ENCODE data around the gene PLCG2.

PLCG2 gene

GRCh38 chr16:81765111-81765919 is 13.8 kb upstream of the PLCG2 start:
- H3K27me3 Mint-ChIP-seq: peaks cover 5% of the 10 kb centered on the region
- no peaks in the 10 kb centered on the region for H3K9me3 Mint-ChIP-seq
- no peak overlapping the region for H3K4me3 Mint-ChIP-seq
- H3K4me1 Mint-ChIP-seq (ENCODE audit: low read depth): peaks cover 29% of the 10 kb centered on the region
- intact Hi-C loops (cut with micrococcal nuclease): no loop called here
- no peaks in the 10 kb centered on the region for H3K36me3 Mint-ChIP-seq (ENCODE audit: low read depth)
- peak overlapping the region; percentile 1 for H3K27ac Mint-ChIP-seq

- Mint-ChIP-seq H3K9me3 (no peaks in the 10 kb centered on the region), H3K27me3 (peaks cover 5% of the 10 kb centered on the region), H3K4me3 (no peak overlapping the region), H3K27ac (peak overlapping the region; percentile 65), H3K4me1 (ENCODE audit: low read depth) (peaks cover 30% of the 10 kb centered on the region), H3K36me3 (ENCODE audit: low read depth) (no peaks in the 10 kb centered on the region)
- intact Hi-C loops (cut with micrococcal nuclease): no loop called here
Observed at GRCh38 chr16:81765969-81766368, 13.1 kb upstream of the PLCG2 start.

DNA sequence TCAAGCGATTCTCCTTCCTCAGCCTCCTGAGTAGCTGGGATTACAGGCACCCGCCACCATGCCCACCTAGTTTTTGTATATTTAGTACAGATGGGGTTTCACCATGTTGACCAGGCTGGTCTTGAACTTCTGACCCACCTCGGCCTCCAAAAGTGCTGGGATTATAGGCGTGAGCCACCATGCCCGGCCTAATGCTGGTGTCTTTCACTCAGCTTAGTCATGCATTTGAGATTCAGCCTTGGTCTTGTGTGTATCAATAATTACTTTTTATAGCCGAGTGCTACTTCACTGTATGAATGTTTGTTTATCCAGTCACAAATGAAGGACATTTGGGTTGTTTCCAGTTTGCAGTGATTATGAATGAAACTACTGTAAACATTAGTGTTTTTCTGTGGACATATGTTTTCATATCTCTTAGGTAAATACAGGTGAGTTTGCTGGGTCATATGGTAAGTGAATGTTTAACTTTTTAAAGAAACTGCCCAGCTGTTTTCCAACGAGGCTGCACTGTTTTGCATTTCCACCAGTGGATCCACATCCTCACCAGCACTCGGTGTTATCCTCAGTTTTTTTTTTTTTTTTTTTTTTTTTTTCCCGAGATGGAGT is 11.0 kb upstream of the PLCG2 start:
- no peak overlapping the region for H3K4me3 Mint-ChIP-seq
- H3K4me1 Mint-ChIP-seq (ENCODE audit: low read depth): peaks cover 34% of the 10 kb centered on the region
- intact Hi-C loops (cut with micrococcal nuclease): no loop called here
- no peak overlapping the region for H3K27ac Mint-ChIP-seq
- H3K27me3 Mint-ChIP-seq: peaks cover 5% of the 10 kb centered on the region
- H3K9me3 Mint-ChIP-seq: no peaks in the 10 kb centered on the region
- H3K36me3 Mint-ChIP-seq (ENCODE audit: low read depth): no peaks in the 10 kb centered on the region

DNA sequence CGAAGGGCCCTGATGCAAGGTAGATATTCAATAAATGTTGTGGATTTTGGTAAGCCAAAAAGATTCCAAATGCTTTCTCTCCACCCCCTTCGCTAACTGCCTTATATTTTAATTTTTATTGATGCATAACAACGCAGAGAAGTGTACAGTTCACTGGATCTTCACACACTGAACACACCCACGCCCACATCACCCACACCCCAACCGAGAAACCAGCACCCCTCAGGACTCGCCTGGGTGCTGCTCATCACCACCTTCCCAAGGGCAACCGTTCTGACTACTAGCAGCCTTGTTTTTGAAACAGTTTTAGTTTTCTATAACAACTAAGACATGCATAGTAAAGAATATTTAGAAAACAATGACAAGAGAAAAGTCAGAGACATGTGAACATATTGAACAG is 9.1 kb upstream of the PLCG2 start:
- Mint-ChIP-seq H3K4me3 (no peak overlapping the region), H3K4me1 (ENCODE audit: low read depth) (peaks cover 38% of the 10 kb centered on the region), H3K27me3 (peaks cover 2% of the 10 kb centered on the region), H3K27ac (no peak overlapping the region), H3K36me3 (ENCODE audit: low read depth) (no peaks in the 10 kb centered on the region), H3K9me3 (no peaks in the 10 kb centered on the region)
- intact Hi-C loops (cut with micrococcal nuclease): no loop called here

- Mint-ChIP-seq H3K27me3 (peaks cover 5% of the 10 kb centered on the region), H3K4me1 (ENCODE audit: low read depth) (peaks cover 21% of the 10 kb centered on the region), H3K9me3 (no peaks in the 10 kb centered on the region), H3K27ac (peak overlapping the region; percentile 71), H3K4me3 (no peak overlapping the region), H3K36me3 (ENCODE audit: low read depth) (peaks cover under 1% of the 10 kb centered on the region)
- intact Hi-C loops (cut with micrococcal nuclease): no loop called here
Observed at GRCh38 chr16:81774348-81774747, 4.7 kb upstream of the PLCG2 start.

- H3K27ac Mint-ChIP-seq: no peak overlapping the region
- peaks cover 9% of the 10 kb centered on the region for H3K36me3 Mint-ChIP-seq (ENCODE audit: low read depth)
- H3K27me3 Mint-ChIP-seq: peaks cover 5% of the 10 kb centered on the region
- intact Hi-C loops (cut with micrococcal nuclease): no loop called here
- H3K9me3 Mint-ChIP-seq: no peaks in the 10 kb centered on the region
- no peak overlapping the region for H3K4me3 Mint-ChIP-seq
- H3K4me1 Mint-ChIP-seq (ENCODE audit: low read depth): peaks cover 32% of the 10 kb centered on the region
Observed at GRCh38 chr16:81775570-81775969, 3.5 kb upstream of the PLCG2 start.

- Mint-ChIP-seq H3K4me3 (peak overlapping the region; percentile 77), H3K4me1 (ENCODE audit: low read depth) (peaks cover 51% of the 10 kb centered on the region), H3K36me3 (ENCODE audit: low read depth) (peaks cover 30% of the 10 kb centered on the region), H3K27me3 (peaks cover 5% of the 10 kb centered on the region), H3K9me3 (no peaks in the 10 kb centered on the region), H3K27ac (peak overlapping the region; percentile 72)
- intact Hi-C loops (cut with micrococcal nuclease): no loop called here
Observed at GRCh38 chr16:81778231-81778630, 860 bp upstream of the PLCG2 start.

DNA sequence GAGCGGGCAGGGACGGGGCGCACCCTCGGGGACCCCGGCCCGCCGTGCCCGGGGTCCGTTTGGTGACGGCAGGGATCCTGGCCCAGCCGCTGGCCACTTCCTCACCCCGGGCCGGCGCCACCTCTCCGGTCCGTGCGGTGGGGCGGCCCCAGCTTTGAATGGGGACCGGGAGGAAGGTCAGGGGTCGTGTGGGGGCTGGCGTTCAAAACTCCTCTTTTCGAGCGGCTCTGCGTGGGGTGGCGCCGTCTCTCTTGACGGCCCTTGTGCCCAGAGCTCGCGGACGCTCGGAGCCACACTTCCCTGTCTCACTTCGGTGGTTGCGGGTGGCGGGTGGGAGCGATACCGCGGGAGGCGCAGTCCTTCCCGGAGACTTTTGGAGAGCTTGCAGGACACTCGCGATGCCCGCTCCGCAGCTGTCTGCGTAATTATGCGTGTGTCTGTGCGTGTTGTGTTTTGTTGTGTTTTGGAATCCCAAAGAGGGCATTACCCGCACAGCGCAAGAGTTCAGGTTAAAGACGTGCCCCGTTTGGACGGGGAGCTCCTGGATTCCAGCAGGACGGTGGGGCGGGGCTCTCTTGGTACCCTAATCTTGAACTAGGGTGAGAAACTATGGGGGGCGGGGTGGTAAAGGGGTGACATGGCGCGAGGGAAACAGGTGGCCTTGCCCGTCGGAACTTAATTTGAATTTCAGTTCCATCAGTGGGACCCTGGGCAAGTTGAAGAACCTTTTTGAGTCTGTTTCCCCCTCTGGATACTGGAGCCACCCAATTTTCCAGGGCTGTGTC is 637 bp downstream of the PLCG2 start:
- Mint-ChIP-seq H3K27ac (peak overlapping the region; percentile 86), H3K9me3 (no peaks in the 10 kb centered on the region), H3K27me3 (peaks cover 5% of the 10 kb centered on the region), H3K4me3 (peak overlapping the region; percentile 95), H3K36me3 (ENCODE audit: low read depth) (peaks cover 37% of the 10 kb centered on the region), H3K4me1 (ENCODE audit: low read depth) (peaks cover 58% of the 10 kb centered on the region)
- intact Hi-C loops (cut with micrococcal nuclease): loop anchor here (5.0 kb wide), 2 partner anchors 37 to 93 kb away; no protein-coding TSS in a partner anchor

- Mint-ChIP-seq H3K27ac (peak overlapping the region; percentile 86), H3K36me3 (ENCODE audit: low read depth) (peaks cover 44% of the 10 kb centered on the region), H3K27me3 (peaks cover 5% of the 10 kb centered on the region), H3K4me3 (peak overlapping the region; percentile 95), H3K4me1 (ENCODE audit: low read depth) (peaks cover 65% of the 10 kb centered on the region), H3K9me3 (no peaks in the 10 kb centered on the region)
- intact Hi-C loops (cut with micrococcal nuclease): loop anchor here (5.0 kb wide), 2 partner anchors 38 to 92 kb away; no protein-coding TSS in a partner anchor
Observed at GRCh38 chr16:81780350-81780749, 1.3 kb downstream of the PLCG2 start.

DNA sequence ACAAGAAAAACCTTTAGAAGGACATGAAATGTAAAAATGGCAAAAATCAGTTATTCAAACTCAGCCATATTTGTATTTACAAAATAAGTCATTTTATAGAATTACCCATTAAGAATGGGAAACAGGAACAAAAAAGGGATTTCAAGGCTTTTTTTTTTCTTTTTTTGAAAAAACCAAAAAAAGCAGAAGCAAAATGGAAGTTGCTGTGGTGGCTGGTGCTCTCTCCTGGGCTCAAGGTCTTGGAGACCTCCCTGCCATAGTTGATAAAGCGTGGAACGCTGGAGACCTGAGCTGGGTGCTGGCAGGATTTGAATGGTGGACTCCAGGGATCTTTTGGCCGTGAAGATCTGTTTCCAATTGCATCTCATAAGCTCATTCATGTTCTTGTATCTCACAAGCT is 3.1 kb downstream of the PLCG2 start:
- intact Hi-C loops (cut with micrococcal nuclease): loop anchor here (5.0 kb wide), 2 partner anchors 40 to 90 kb away; no protein-coding TSS in a partner anchor

GRCh38 chr16:81784072-81784795 is 5.1 kb downstream of the PLCG2 start:
- peaks cover 75% of the 10 kb centered on the region for H3K4me1 Mint-ChIP-seq (ENCODE audit: low read depth)
- no peak overlapping the region for H3K27ac Mint-ChIP-seq
- H3K9me3 Mint-ChIP-seq: no peaks in the 10 kb centered on the region
- H3K27me3 Mint-ChIP-seq: no peaks in the 10 kb centered on the region
- H3K36me3 Mint-ChIP-seq (ENCODE audit: low read depth): peaks cover 79% of the 10 kb centered on the region
- H3K4me3 Mint-ChIP-seq: no peak overlapping the region
- intact Hi-C loops (cut with micrococcal nuclease): loop anchor here (5.0 kb wide), 2 partner anchors 42 to 88 kb away; no protein-coding TSS in a partner anchor

More for the DNA sequence above, 3.1 kb downstream of the PLCG2 start:
- Mint-ChIP-seq H3K36me3 (ENCODE audit: low read depth) (peaks cover 61% of the 10 kb centered on the region), H3K4me3 (peak overlapping the region; percentile 52), H3K9me3 (no peaks in the 10 kb centered on the region), H3K27me3 (peaks cover 3% of the 10 kb centered on the region), H3K4me1 (ENCODE audit: low read depth) (peaks cover 75% of the 10 kb centered on the region), H3K27ac (peak overlapping the region; percentile 60)

DNA sequence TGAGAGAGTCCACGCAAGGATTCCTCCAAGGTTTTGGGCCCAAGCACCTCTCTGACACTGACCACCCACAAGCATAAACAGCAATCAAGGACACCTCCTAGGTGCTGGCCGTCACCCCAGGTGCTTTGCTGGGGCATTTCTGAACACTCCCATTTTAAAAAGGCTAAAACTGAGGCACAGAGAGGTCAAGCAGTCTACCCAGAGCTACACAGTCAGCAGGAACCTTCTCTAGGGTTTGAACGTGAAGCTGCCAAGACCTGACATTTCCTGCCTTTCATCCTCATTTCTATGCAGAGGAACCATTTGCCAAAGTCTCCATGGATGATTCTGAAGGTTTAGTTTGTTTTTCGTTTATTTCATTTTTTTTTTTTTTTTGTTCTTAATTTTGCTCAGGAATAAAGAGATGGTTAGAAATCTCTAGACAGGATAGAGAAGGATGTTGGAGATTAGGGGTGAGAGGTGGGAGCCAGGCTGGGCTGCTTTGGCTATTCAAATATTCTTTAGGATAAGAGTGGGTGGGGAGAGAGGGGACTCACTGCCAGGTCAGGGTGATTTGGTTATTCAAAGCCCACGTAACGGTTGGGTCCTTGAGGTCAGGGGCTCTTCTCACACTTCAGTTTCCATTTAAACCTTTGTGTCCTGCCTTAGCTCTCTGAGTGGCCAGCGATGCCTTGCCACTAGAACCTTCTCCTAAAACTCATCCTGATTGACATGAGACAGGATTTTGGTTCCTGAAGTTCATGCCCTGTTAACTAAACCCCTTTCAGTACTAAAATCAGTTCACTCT is 6.2 kb downstream of the PLCG2 start:
- Mint-ChIP-seq H3K4me1 (ENCODE audit: low read depth) (peaks cover 73% of the 10 kb centered on the region), H3K4me3 (no peak overlapping the region), H3K27ac (no peak overlapping the region), H3K27me3 (no peaks in the 10 kb centered on the region), H3K36me3 (ENCODE audit: low read depth) (peaks cover 81% of the 10 kb centered on the region), H3K9me3 (no peaks in the 10 kb centered on the region)
- intact Hi-C loops (cut with micrococcal nuclease): no loop called here

GRCh38 chr16:81786321-81786720 is 7.2 kb downstream of the PLCG2 start:
- H3K27ac Mint-ChIP-seq: no peak overlapping the region
- no peak overlapping the region for H3K4me3 Mint-ChIP-seq
- H3K36me3 Mint-ChIP-seq (ENCODE audit: low read depth): peaks cover 83% of the 10 kb centered on the region
- H3K4me1 Mint-ChIP-seq (ENCODE audit: low read depth): peaks cover 73% of the 10 kb centered on the region
- H3K27me3 Mint-ChIP-seq: no peaks in the 10 kb centered on the region
- intact Hi-C loops (cut with micrococcal nuclease): no loop called here
- H3K9me3 Mint-ChIP-seq: no peaks in the 10 kb centered on the region
